Activated CD8-positive, alpha-beta memory T cell treated with anti-CD3 and anti-CD28 coated beads for 1 hour (primary cell): ENCODE measurements around the gene RAB3GAP2.
"Not testable (repeated sequence)": the region's sequence is repeated elsewhere in the genome, so short reads cannot be mapped to it uniquely, and the experiment has no call there.

Source experiments
- DNase-seq, 2 donors: peaks; one replicate each; pipeline ENCODE4 v3.0.0-alpha.2; 2020; ENCODE audit warnings: low read depth in 1 of 2; ENCODE audit errors: extremely low read depth in 1 of 2

RAB3GAP2 gene

GRCh38 chr1:220204758-220205157 is 67.5 kb downstream of the RAB3GAP2 start:
- DNase-seq, result not testable (repeated sequence)

GRCh38 chr1:220203816-220204215 is 68.4 kb downstream of the RAB3GAP2 start:
- DNase-seq, result no peak

DNA sequence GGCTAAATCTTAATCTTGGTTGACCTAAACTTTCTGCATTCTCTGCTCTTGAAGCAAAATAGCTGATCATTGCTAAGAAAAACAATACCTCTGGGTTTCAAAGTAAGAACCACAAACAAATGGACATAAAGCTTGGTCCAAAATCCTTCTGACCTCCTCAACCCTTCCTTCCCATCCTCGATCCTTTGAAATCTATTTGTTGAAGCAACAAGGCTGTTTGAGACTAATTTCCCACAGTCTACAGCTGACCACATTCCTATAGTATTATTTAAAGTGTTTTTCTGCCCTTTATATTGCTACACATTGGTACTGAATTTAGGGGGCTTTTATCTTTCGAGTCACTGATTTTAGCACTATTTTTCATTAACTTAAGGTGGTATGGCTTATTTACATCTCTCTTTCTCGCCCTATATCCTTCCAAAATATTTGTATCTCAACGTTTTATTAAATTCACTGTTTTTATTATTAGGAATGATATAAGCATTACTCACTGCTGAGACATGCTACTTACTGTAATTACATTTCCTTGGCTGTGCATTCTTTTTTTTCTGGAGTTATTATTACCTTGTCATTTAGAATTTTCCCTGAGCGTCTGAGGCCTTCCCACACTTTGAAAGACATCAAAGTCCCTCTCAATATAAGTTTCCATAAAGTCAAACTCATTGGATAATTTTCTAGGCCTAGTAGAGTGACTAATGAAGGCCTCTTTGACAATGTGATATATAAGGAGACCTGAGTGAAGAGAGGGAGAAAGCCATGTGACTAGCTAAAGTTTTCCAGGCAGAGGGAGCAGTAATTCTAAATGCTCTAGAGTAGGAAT is 73.9 kb downstream of the RAB3GAP2 start:
- DNase-seq, result no peak

DNA sequence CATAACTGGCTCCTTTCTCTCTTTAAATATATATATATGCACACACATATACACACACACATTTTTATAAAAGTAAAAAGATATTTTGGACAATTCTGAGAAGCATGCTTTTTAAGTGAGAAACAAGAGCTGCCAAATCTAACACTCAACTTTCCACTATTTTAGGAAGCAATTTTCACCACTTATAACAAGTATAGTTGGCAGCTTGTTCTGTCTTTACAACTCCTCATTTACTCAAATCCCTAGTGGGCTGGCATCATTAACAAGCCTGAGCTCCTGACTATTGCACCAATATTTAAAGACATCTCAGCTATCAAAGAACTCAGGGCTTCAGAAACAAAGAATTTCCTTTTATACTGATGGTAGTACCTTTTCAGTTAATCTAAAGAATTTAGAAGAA is 76.6 kb downstream of the RAB3GAP2 start:
- no peak for DNase-seq

DNA sequence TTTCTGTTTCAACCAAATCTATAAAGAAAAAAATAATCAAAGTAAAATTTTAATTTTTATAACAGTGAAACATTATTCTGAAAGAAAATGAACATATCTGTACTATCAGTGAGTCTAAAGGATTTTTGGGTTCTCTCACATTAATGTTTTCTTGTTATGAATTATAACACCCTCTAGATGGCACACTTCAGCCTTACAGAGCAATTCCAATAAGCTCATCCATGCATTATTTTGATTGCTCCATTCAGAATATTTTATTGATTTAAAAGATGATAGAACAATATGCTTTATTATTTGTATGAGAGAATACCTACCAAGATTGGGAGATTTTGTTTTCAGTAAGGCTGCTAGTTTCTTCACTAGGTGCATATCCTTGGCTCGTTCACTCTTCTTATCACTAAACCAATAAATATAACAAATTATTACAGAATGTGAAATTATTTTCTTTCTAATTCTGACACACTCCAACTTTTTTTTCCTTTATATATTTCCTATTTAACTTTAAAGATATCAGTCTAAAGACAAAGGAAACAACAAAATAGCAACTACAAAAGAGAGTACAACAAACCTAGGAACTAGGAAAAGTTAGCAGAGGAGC is 82.4 kb downstream of the RAB3GAP2 start:
- no peak for DNase-seq

DNA sequence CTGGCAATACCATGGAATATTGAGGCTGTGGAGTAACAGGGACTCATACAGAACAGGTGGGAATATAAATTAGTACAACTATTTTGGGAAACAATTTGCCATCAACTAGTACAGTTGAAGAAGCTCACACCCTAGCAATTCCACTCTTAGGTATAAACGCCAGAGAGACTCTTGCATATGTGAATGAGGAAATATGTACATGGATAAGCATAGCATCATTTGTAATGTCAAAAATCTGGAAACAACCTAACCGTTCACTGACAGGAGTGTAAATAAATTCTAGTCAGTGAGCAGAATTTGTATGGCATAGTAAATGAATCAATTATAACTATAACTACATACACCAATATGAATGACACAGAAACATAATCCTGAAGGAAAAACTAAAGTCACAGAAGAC is 83.7 kb downstream of the RAB3GAP2 start:
- no peak for DNase-seq

- DNase-seq, result no peak
These were observed 85.5 kb downstream of the RAB3GAP2 start for GRCh38 chr1:220186752-220187151.

DNA sequence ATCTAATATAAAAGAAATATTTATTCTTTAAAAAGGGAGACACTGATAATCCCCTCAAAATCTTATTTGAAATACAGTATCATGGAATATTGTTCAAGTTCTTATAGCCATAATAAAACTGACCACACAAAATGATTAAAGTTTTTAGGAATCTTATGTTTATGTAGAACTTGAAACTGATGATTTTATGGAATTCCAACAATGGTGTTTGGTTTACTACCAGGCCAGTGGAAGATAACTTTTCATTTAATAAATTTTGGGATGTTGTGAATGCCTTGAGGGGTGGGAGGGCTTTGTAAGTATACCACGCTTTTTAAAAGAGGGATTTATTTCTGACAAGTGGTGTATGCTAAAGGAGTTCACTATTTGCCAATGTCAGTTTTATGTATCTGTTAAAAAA is 87.7 kb downstream of the RAB3GAP2 start:
- no peak for DNase-seq

DNA sequence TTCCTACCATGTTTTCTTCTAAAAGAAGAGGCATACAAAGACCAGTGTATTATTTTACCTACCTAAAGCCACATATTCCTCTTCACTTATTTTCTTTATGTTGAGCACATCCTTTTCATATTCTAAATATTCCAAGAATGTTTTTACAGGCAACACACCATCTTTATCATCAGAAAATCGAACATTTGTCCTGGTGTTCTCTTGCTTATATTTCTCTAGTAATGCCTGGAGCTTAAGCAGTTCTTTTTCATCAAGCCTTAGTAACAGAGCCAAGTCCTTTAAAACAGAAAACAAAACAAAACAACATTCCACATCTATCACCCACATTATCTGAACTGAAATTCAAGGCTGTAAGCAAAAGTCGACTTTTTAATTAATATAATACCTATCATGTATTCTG is 89.6 kb downstream of the RAB3GAP2 start:
- no peak for DNase-seq

GRCh38 chr1:220182111-220182510 is 90.1 kb downstream of the RAB3GAP2 start:
- no peak for DNase-seq

DNA sequence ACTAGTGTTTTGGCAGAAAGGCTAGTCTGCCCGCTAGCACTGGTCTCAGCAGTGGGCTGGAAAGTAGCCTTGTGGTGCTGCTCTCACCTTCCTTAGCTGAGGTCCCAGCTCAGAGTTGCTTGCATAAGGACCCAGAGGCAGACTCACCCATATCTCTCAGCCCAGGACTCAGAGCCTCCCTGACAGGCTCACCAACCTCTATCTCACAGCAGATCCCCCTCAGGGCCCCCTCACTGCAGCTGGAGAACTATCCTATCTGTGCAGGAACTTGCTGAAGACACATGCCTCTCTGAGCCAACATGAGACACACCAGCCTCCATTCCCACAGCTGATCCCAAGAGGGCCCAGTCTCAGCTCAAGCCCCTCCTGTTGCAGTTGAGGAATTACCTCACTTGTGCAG is 95.7 kb downstream of the RAB3GAP2 start:
- DNase-seq, result no peak

DNA sequence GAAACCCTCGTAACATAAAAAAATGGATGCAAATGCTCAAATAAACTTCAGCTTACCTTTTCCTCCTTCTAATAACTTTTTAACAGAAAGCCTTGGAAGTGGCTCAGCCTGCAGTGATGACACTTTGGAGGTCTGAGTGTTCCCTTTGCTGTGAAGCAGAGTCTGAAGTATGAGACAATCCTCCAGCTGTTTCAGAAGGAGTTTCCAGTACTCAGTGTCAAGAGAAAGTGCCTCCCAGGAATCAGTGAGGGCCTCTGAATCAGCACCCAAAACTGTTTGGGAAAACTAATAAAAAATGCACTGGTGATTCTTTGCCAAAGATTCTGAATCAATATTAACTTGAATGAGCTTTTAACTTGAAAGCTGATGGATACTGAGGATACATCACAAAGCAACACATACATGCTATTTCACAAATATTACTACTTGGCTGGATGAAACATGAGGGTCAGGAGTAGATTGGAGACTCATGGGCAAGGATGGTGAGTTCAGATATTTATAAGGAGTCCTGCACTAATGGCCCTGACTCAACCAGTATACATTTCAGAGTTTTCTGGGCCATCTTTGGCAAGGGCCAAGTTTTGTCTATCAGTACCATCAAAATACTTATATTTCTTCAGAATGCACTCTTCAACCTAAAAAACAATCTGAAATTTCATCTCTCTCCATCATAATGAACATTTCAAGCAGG is 101.3 kb downstream of the RAB3GAP2 start:
- no peak for DNase-seq

GRCh38 chr1:220169887-220170286 is 102.4 kb downstream of the RAB3GAP2 start:
- DNase-seq, result not testable (repeated sequence)

DNA sequence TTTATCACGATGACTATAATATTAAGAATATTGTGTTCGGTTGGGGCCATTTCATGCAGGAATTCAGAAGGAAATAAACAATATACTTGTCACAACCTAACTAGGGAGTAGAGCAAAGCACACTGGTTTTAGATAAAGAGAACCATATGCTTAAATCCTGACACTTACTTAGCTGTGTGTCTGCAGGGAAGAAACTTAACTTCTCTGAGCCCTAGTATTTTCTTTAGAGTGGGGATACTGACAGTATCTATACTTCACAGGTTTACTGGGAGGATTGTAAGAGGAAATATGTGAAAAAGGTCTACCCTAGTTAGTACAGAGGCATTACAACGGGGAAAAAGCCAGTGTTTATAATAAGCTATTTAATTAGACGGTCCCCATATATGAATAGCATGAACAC is 105.4 kb downstream of the RAB3GAP2 start:
- no peak for DNase-seq

DNA sequence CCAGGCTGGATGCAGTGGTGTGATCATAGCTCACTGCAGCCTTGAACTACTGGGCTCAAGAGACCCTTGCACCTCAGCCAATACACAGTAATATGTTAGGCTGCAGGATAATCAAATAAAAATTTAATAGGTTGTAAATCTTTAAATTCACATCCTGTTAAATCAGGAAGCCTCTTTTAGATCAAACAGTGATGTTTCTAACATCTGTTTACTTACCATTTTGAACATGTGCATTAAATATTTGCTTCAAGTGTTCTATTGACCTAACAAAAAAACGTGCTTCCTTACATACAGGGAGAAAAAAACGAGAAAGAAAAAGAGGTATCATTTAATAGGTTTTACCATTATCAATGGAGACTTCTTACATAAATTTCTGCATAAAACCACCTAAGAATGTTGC is 107.7 kb downstream of the RAB3GAP2 start:
- no peak for DNase-seq

DNA sequence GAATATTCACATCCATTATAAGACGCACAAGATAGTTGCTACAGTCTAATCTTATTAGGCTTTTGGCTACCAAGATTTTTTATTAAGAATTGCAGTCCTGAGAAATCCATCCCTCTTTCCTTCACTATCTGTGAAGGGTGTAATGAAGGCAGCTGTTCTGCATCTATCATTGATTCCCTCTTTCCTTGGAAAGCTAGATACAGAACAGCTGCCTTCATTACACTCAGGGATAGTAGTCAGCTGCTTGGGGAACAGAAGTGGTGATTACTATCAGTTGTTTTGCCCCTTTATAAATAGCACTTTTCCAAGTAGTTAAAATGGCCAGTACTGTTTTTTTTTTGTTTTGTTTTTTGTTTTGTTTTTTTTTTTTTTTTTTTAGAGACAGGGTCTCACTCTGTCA is 108.1 kb downstream of the RAB3GAP2 start:
- DNase-seq, result no peak

- DNase-seq, result no peak
These were observed 112.2 kb downstream of the RAB3GAP2 start for GRCh38 chr1:220160027-220160426.

GRCh38 chr1:220159041-220159440 is 113.2 kb downstream of the RAB3GAP2 start:
- DNase-seq, result no peak

- DNase-seq, result not testable (repeated sequence)
These were observed 113.7 kb downstream of the RAB3GAP2 start for GRCh38 chr1:220158530-220158929.

DNA sequence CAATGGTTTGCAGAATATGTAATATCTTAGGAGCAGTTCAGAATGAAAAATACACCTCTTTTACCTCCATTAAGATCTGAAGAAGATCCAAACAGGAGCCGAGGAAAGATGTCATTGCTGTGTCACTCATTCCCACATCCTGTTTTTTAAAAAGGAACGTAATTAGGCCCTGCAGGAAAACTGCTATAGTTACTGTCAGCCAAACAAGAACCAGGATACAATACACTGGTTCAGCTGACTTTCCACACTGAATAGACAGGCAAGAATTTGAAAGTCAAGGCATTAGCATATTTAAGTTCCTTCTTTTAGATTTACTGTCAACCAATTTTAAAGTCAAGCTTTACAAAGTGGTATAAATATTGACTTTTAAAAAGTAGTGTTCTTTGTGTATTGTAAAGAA is 114.5 kb downstream of the RAB3GAP2 start:
- no peak for DNase-seq

- DNase-seq, result no peak
These were observed 115.6 kb downstream of the RAB3GAP2 start for GRCh38 chr1:220156620-220157146.

DNA sequence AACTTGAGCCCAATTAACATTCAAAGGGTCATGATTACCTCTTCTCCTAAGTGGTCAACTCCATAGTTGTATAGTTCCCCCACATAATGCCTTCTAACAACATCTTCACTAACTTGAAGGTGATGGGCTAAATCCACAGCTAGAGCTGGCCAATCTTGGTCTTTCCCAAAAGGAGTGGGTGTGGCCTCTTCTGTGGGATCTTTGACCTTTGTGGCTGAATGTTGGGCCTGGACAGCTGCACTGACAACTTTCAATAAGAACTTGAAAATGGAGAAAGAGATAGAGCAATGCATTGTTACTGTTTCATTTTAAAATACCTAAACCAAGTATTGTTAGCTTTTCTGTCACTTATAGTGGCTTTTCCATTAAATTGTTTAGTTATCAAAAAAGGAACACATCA is 119.1 kb downstream of the RAB3GAP2 start:
- no peak for DNase-seq
